Activated naive CD8-positive, alpha-beta T cell treated with anti-CD3 and anti-CD28 coated beads for 36 hours (primary cell): Measurements from ENCODE around the gene AMH. TPM values are rescaled to one million over a fixed set of nuclear protein-coding genes. Genes with fewer than 3 reads are reported as not detected.

Experiments used
- DNase-seq: peaks from one replicate; pipeline ENCODE4 v3.0.0; 2021
- H3K27ac Mint-ChIP-seq: one replicate; pipeline ENCODE4 v1.8.0; 2022; ENCODE audit warnings: mild to moderate bottlenecking, moderate library complexity, mixed read lengths
- H3K27me3 Mint-ChIP-seq: one replicate; pipeline ENCODE4 v1.8.0; 2022; ENCODE audit warnings: mild to moderate bottlenecking, mixed read lengths
- H3K36me3 Mint-ChIP-seq: one replicate; pipeline ENCODE4 v1.8.0; 2021; ENCODE audit warnings: mild to moderate bottlenecking, mixed read lengths
- H3K4me1 Mint-ChIP-seq: one replicate; pipeline ENCODE4 v1.8.0; 2021; ENCODE audit warnings: mixed read lengths
- H3K4me3 Mint-ChIP-seq: one replicate; pipeline ENCODE4 v1.8.0; 2022; ENCODE audit warnings: mild to moderate bottlenecking, moderate library complexity, mixed read lengths
- H3K9me3 Mint-ChIP-seq: one replicate; pipeline ENCODE4 v1.8.0; 2022; ENCODE audit warnings: mixed read lengths
- total RNA-seq, 2 experiments: library from RNA; stranded (reverse); gene quantifications; one replicate each; pipeline ENCODE4 v1.2.3, GENCODE V29; 2021

The AMH gene
- total RNA-seq, 2 experiments from 2014 or later, result 7.4 to 10.0 TPM

- peaks cover 13% of the 10 kb centered on the region for H3K27me3 Mint-ChIP-seq
- DNase-seq, result no peak
- no peaks in the 10 kb centered on the region for H3K36me3 Mint-ChIP-seq
- peaks cover 16% of the 10 kb centered on the region for H3K4me1 Mint-ChIP-seq
- no peaks in the 10 kb centered on the region for H3K9me3 Mint-ChIP-seq
- H3K4me3 Mint-ChIP-seq, result peak overlapping the region; percentile 81
- H3K27ac Mint-ChIP-seq, result no peak overlapping the region
Measured at GRCh38 chr19:2288338-2288817, 39.3 kb downstream of the AMH start.

- peaks cover 13% of the 10 kb centered on the region for H3K27me3 Mint-ChIP-seq
- peaks cover 19% of the 10 kb centered on the region for H3K4me1 Mint-ChIP-seq
- H3K36me3 Mint-ChIP-seq, result no peaks in the 10 kb centered on the region
Measured at GRCh38 chr19:2288818-2289713, 39.9 kb downstream of the AMH start.

GRCh38 chr19:2289714-2290435 lies 40.8 kb downstream of the AMH start:
- H3K27me3 Mint-ChIP-seq, result peaks cover 13% of the 10 kb centered on the region
- peaks cover 19% of the 10 kb centered on the region for H3K4me1 Mint-ChIP-seq
- peak overlapping the region; percentile 45 for H3K27ac Mint-ChIP-seq
- no peaks in the 10 kb centered on the region for H3K36me3 Mint-ChIP-seq
- DNase-seq, result peak; percentile 49
- H3K4me3 Mint-ChIP-seq, result peak overlapping the region; percentile 81
- no peaks in the 10 kb centered on the region for H3K9me3 Mint-ChIP-seq

More at GRCh38 chr19:2288818-2289713, 39.9 kb downstream of the AMH start:
- Mint-ChIP-seq H3K27ac (no peak overlapping the region), H3K9me3 (no peaks in the 10 kb centered on the region), H3K4me3 (peak overlapping the region; percentile 81)
- DNase-seq, result no peak

- Mint-ChIP-seq H3K4me3 (peak overlapping the region; percentile 70), H3K27me3 (peaks cover 13% of the 10 kb centered on the region), H3K27ac (no peak overlapping the region), H3K9me3 (no peaks in the 10 kb centered on the region), H3K4me1 (peaks cover 19% of the 10 kb centered on the region), H3K36me3 (no peaks in the 10 kb centered on the region)
- no peak for DNase-seq
Measured at GRCh38 chr19:2290441-2291184, 41.5 kb downstream of the AMH start.

GRCh38 chr19:2291185-2291751 lies 42.1 kb downstream of the AMH start:
- Mint-ChIP-seq H3K36me3 (no peaks in the 10 kb centered on the region), H3K4me1 (peaks cover 19% of the 10 kb centered on the region), H3K27me3 (peaks cover 13% of the 10 kb centered on the region), H3K4me3 (no peak overlapping the region), H3K9me3 (no peaks in the 10 kb centered on the region), H3K27ac (no peak overlapping the region)
- DNase-seq, result no peak

- Mint-ChIP-seq H3K4me1 (peaks cover 5% of the 10 kb centered on the region), H3K27me3 (peaks cover 1% of the 10 kb centered on the region), H3K27ac (no peak overlapping the region), H3K9me3 (no peaks in the 10 kb centered on the region), H3K36me3 (no peaks in the 10 kb centered on the region), H3K4me3 (no peak overlapping the region)
- no peak for DNase-seq
Measured at GRCh38 chr19:2294687-2295335, 45.7 kb downstream of the AMH start.

GRCh38 chr19:2296141-2296540 lies 47.0 kb downstream of the AMH start:
- Mint-ChIP-seq H3K9me3 (no peaks in the 10 kb centered on the region), H3K4me3 (no peak overlapping the region), H3K4me1 (peaks cover 5% of the 10 kb centered on the region), H3K36me3 (no peaks in the 10 kb centered on the region), H3K27ac (no peak overlapping the region), H3K27me3 (no peaks in the 10 kb centered on the region)
- no peak for DNase-seq

GRCh38 chr19:2300533-2300932 lies 51.4 kb downstream of the AMH start:
- H3K27me3 Mint-ChIP-seq, result peaks cover 28% of the 10 kb centered on the region
- no peaks in the 10 kb centered on the region for H3K9me3 Mint-ChIP-seq
- H3K27ac Mint-ChIP-seq, result no peak overlapping the region
- H3K4me1 Mint-ChIP-seq, result peaks cover 8% of the 10 kb centered on the region
- no peak overlapping the region for H3K4me3 Mint-ChIP-seq
- DNase-seq, result no peak
- H3K36me3 Mint-ChIP-seq, result no peaks in the 10 kb centered on the region

Other genes starting within 250 kb of the AMH start
- gene BTBD2, start 233.6 kb upstream of the AMH start, total RNA-seq, result 10 to 100 TPM; 22.1 to 26.2 TPM
- 100 to 1,000 TPM; 230 to 232 TPM for gene MKNK2, start 198.1 kb upstream of the AMH start, total RNA-seq
- 100 to 1,000 TPM; 147 to 153 TPM for gene MOB3A, start 153.0 kb upstream of the AMH start, total RNA-seq
- 10 to 100 TPM; 12.4 to 12.6 TPM for gene IZUMO4, start 152.4 kb upstream of the AMH start, total RNA-seq
- 10 to 100 TPM; 92.0 to 96.0 TPM for gene AP3D1, start 97.8 kb upstream of the AMH start, total RNA-seq
- gene DOT1L, start 85.4 kb upstream of the AMH start, total RNA-seq, result 10 to 100 TPM; 71.8 to 75.1 TPM
- gene PLEKHJ1, start 13.0 kb upstream of the AMH start, total RNA-seq, result 10 to 100 TPM; 82.7 to 84.6 TPM
- gene SF3A2, start 12.5 kb upstream of the AMH start, total RNA-seq, result 100 to 1,000 TPM; 160 to 162 TPM
- gene JSRP1, start 7.1 kb downstream of the AMH start, total RNA-seq, result under 1 TPM; 0.45 to 0.50 TPM
- not detected for gene PEAK3, start 32.9 kb downstream of the AMH start, total RNA-seq
- under 1 TPM in 1 of 2 experiments, not detected in 1; 0.28 TPM for gene LINGO3, start 58.8 kb downstream of the AMH start, total RNA-seq
- gene LSM7, start 79.3 kb downstream of the AMH start, total RNA-seq, result 100 to 1,000 TPM; 175 to 187 TPM
- gene SPPL2B, start 79.4 kb downstream of the AMH start, total RNA-seq, result 10 to 100 TPM; 47.1 to 53.2 TPM
- gene TMPRSS9, start 110.9 kb downstream of the AMH start, total RNA-seq, result not detected
- 100 to 1,000 TPM; 179 to 184 TPM for gene TIMM13, start 178.3 kb downstream of the AMH start, total RNA-seq
- 100 to 1,000 TPM; 105 to 107 TPM for gene LMNB2, start 207.6 kb downstream of the AMH start, total RNA-seq
- 10 to 100 TPM; 83.0 to 97.2 TPM for gene GADD45B, start 226.8 kb downstream of the AMH start, total RNA-seq